HG03575 (cell line): Measurements from ENCODE around the gene FHL1.

Source experiments
- ATAC-seq: cut with Tn5 transposase; IDR thresholded peaks from one replicate; pipeline ENCODE4 v1.9.1; 2021; ENCODE audit not compliant: unreplicated experiment, insufficient number of reproducible peaks, low FRiP score; ENCODE audit errors: extremely low read depth

FHL1 gene

GRCh38 chrX:136202889-136203288, 55.6 kb downstream of the FHL1 start:
- ATAC-seq, result no peak

GRCh38 chrX:136203438-136203837, 56.1 kb downstream of the FHL1 start:
- ATAC-seq, result no peak

GRCh38 chrX:136203951-136204350, 56.6 kb downstream of the FHL1 start:
- ATAC-seq, result no peak

GRCh38 chrX:136204571-136204970, 57.2 kb downstream of the FHL1 start:
- no peak for ATAC-seq

- no peak for ATAC-seq
Measured at GRCh38 chrX:136205882-136206380, 58.6 kb downstream of the FHL1 start.

- ATAC-seq, result no peak
Measured at GRCh38 chrX:136206916-136207315, 59.6 kb downstream of the FHL1 start.

- no peak for ATAC-seq
Measured at GRCh38 chrX:136207546-136207945, 60.2 kb downstream of the FHL1 start.

GRCh38 chrX:136209016-136209738, 61.8 kb downstream of the FHL1 start:
- ATAC-seq, result no peak

GRCh38 chrX:136209751-136210150, 62.4 kb downstream of the FHL1 start:
- no peak for ATAC-seq

- no peak for ATAC-seq
Measured at GRCh38 chrX:136210243-136210642, 62.9 kb downstream of the FHL1 start.

- no peak for ATAC-seq
Measured at GRCh38 chrX:136210806-136211205, 63.5 kb downstream of the FHL1 start.

GRCh38 chrX:136211766-136212556, 64.6 kb downstream of the FHL1 start:
- ATAC-seq, result no peak

GRCh38 chrX:136212557-136213111, 65.3 kb downstream of the FHL1 start:
- no peak for ATAC-seq

- no peak for ATAC-seq
Measured at GRCh38 chrX:136214551-136214950, 67.2 kb downstream of the FHL1 start.

- no peak for ATAC-seq
Measured at GRCh38 chrX:136215559-136215958, 68.2 kb downstream of the FHL1 start.

- ATAC-seq, result no peak
Measured at GRCh38 chrX:136219893-136220292, 72.6 kb downstream of the FHL1 start.

- ATAC-seq, result no peak
Measured at GRCh38 chrX:136220540-136220939, 73.2 kb downstream of the FHL1 start.

- no peak for ATAC-seq
Measured at GRCh38 chrX:136220951-136221350, 73.6 kb downstream of the FHL1 start.

- no peak for ATAC-seq
Measured at GRCh38 chrX:136221851-136222513, 74.6 kb downstream of the FHL1 start.
